Measurements from ENCODE around the gene SMARCC2. TPM values are rescaled to one million over a fixed set of nuclear protein-coding genes. Genes with fewer than 3 reads are reported as not detected.
A peak's percentile ranks its signal among the peaks of the same experiment; 100 is the strongest.

The SMARCC2 gene
- total and polyA plus RNA-seq, 11 donors: 21.4 to 83.5 (median 65.9) TPM

DNA sequence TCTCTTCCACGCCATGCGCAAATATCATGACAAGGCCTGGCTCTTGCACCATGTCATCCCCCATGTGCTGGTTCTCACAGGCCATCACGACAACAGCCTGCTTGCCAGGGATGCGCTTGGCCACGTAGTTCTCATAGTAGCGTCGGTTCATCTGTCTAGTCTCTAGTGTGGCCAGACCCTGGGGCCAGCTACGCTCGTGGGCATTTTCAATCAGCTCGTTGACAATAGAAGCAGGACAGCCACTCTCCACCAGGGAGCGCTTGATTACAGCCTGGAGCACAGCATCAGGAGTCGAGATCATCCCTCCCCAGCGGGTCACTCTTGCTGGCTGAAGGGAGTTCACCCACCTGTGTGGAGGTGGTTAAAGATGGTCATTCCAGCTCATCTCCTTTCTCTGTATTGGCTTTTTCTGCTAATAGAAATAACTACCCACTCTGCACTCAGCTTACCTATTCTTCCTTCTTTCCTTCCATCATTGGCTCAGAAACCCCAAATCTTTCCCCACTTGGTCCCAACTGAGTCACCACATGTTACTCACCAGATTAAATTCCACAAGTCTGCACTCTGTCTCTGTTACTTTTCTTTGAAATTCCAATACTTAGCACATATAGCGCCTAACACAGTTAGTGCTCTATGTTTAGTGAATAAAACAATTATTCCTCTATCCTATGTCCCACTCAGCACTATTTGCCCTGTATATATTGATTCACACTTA is 17.3 kb upstream of the SMARCC2 start:
- peak; percentile 28 to 76 (median 68) for ATAC-seq
- Histone ChIP-seq H3K27me3 (no peaks in the 10 kb centered on the region), H3K9me3 (no peaks in the 10 kb centered on the region), H3K4me3 (no peak overlapping the region), H3K4me1 (peaks cover 0 to 17% (median 1%) of the 10 kb centered on the region in 12 donors), H3K36me3 (peaks cover 3 to 76% (median 71%) of the 10 kb centered on the region in 9 donors), H3K27ac (no peak overlapping the region)
- 55 to 61% (median 57%) methylated on average over 14 of the region's 14 CpGs for WGBS, 4 donors
- intact Hi-C loops (cut with DNase I): loop anchor here in 1 of 10 donors (10.0 kb wide), 1 partner anchor 258 kb away; the partner anchor contains the start of gene SPRYD4
- peak; percentile 34 to 70 (median 57) for DNase-seq
- TF ChIP-seq POLR2A (IDR thresholded peaks at IDR 0.05): no peak
- TF ChIP-seq, protein P1, sequence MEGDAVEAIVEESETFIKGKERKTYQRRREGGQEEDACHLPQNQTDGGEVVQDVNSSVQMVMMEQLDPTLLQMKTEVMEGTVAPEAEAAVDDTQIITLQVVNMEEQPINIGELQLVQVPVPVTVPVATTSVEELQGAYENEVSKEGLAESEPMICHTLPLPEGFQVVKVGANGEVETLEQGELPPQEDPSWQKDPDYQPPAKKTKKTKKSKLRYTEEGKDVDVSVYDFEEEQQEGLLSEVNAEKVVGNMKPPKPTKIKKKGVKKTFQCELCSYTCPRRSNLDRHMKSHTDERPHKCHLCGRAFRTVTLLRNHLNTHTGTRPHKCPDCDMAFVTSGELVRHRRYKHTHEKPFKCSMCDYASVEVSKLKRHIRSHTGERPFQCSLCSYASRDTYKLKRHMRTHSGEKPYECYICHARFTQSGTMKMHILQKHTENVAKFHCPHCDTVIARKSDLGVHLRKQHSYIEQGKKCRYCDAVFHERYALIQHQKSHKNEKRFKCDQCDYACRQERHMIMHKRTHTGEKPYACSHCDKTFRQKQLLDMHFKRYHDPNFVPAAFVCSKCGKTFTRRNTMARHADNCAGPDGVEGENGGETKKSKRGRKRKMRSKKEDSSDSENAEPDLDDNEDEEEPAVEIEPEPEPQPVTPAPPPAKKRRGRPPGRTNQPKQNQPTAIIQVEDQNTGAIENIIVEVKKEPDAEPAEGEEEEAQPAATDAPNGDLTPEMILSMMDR (IDR thresholded peaks at IDR 0.05): peak; percentile 34 to 63 (median 50)

DNA sequence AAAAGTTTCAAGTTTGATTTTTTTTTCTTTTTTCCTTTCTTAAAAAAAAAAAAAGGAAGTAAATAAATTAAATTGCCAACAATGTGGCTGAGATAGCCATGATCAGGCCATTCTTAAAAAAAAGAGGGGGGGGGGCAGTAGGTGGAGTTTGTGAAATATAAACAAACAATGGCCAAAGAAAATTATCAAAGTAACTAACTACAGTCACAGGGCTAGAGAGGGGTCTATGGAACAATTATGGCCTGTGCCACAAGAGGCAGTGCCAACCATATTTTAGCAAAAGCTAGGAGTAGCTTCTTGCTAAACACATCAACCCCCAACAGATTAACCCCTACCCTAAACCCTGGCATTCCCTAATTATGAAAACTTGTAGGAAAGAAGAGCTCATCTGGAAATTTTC is 16.2 kb upstream of the SMARCC2 start:
- intact Hi-C loops (cut with DNase I): loop anchor here in 1 of 10 donors (10.0 kb wide), 1 partner anchor 259 kb away; the partner anchor contains the start of gene SPRYD4
- Histone ChIP-seq H3K27ac (peak overlapping the region in 2 of 12 donors; percentile 13 to 32), H3K4me1 (peaks cover 0 to 17% (median 1%) of the 10 kb centered on the region in 12 donors), H3K27me3 (no peaks in the 10 kb centered on the region), H3K36me3 (peaks cover 3 to 64% (median 59%) of the 10 kb centered on the region in 9 donors), H3K9me3 (no peaks in the 10 kb centered on the region), H3K4me3 (no peak overlapping the region)
- ATAC-seq (no peak), DNase-seq (no peak)
- no peak for TF ChIP-seq POLR2A (IDR thresholded peaks at IDR 0.05)
- TF ChIP-seq, protein P1 (IDR thresholded peaks at IDR 0.05): no peak

DNA sequence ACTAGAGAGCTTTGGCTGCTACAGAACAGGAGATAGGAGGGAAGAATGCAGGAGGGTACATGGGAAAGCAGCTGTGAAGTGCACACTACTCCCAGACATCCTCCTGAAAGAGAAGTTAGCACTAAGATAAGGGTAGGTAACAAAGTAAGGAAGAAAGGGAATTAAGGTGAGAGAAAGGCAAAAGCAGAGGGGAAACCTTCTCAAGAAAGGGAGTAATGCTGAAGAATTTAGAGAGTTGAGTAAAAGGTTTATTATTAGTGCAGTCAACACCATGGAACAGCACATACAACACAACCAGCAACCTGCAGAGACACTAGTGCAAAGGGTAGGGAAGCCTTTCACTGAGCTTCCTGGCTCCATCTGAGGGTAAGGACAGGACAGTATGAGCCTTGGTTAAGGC is 15.0 kb upstream of the SMARCC2 start:
- H3K36me3 ChIP-seq: peaks cover 0 to 53% (median 48%) of the 10 kb centered on the region in 9 donors
- intact Hi-C loops (cut with DNase I): loop anchor here in 1 of 10 donors (10.0 kb wide), 1 partner anchor 261 kb away; the partner anchor contains the start of gene SPRYD4
- H3K9me3 ChIP-seq: no peaks in the 10 kb centered on the region
- no peak overlapping the region for H3K4me3 ChIP-seq
- H3K4me1 ChIP-seq: peaks cover 0 to 17% (median 1%) of the 10 kb centered on the region in 12 donors
- TF ChIP-seq, protein P1 (IDR thresholded peaks at IDR 0.05): no peak
- TF ChIP-seq POLR2A (IDR thresholded peaks at IDR 0.05): no peak
- ATAC-seq (no peak), DNase-seq (no peak)
- H3K27me3 ChIP-seq: no peaks in the 10 kb centered on the region
- peak overlapping the region in 1 of 12 donors; percentile 14 for H3K27ac ChIP-seq

DNA sequence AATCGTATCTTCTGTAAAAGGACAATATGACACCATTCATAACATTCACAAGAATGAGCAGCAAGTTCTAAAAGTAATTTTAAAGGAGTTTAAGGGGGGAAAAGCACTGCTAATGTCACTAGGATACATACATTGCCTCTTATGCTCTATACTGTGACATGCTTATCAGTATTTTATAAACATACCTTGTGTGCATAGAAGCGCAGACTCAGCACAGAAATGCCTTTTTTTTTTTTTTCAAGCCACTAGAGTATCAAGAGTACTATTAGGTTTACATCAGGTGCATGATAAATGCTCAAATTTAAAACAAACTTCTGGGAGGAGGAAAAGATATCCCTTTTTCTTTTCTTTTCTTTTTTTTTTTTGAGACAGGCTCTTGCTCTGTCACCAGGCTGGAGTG is 13.6 kb upstream of the SMARCC2 start:
- H3K27me3 ChIP-seq: no peaks in the 10 kb centered on the region
- 79 to 86% (median 81%) methylated on average over 2 of the region's 2 CpGs for WGBS, 4 donors
- peaks cover 0 to 38% (median 33%) of the 10 kb centered on the region in 9 donors for H3K36me3 ChIP-seq
- no peaks in the 10 kb centered on the region for H3K9me3 ChIP-seq
- TF ChIP-seq, protein P1 (IDR thresholded peaks at IDR 0.05): no peak
- TF ChIP-seq POLR2A (IDR thresholded peaks at IDR 0.05): no peak
- DNase-seq (no peak), ATAC-seq (no peak)
- H3K27ac ChIP-seq: no peak overlapping the region
- intact Hi-C loops (cut with DNase I): loop anchor here in 1 of 10 donors (10.0 kb wide), 1 partner anchor 262 kb away; the partner anchor contains the start of gene SPRYD4
- no peak overlapping the region for H3K4me3 ChIP-seq
- H3K4me1 ChIP-seq: peaks cover 0 to 17% (median 1%) of the 10 kb centered on the region in 12 donors

Measured in heart left ventricle (tissue), 16 donors.